ENCODE measurements around the gene STAC2. TPM values are rescaled to one million over a fixed set of nuclear protein-coding genes. Genes with fewer than 3 reads are reported as not detected.
A peak's percentile ranks its signal among the peaks of the same experiment; 100 is the strongest.

Gene STAC2
- total and polyA plus RNA-seq, 2 donors (not counting 1 experiment from before 2014, with no cell fraction given), result not detected

DNA sequence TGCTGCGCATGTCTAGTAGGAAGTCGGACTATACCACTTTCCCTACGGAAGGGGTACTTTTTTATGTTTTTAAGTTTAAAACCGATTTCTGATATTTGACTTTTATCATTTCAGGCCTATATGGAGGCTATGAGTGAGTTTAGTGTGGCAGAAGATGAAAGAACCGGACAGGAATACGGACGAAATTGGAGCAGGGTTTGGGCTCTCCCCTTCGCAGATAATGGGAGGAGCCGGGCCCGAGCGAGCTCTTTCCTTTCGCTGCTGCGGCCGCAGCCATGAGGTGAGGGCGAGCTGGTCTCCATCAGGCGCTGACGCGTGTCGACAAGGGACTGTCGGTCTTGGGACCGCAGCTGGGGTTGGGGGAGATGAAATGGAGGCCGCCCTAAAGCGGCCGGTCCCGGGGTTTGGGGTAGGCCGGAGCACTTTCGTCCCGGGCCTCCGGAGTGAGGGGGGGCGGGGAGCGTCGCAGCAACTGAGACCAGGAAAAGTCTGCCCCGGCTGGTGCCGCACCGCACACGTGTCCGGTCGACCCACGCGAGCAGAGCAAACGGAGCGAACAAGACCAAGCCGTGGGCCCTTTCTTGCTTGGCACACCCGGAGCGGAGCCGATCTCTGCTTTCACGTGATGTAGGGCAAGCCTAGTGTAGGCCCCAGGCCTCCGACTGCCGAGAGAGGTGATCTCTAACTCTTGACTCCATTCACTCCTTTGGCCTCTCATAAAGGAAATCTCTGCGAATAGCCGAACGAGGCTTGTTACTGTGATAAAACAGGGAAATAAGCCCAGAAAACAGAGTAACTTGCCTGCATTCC is 25.5 kb downstream of the STAC2 start, which contains the start of gene RPL19:
Gene RPL19, plus strand, starts transcription at position 214 of the 810 bp plus-strand sequence. Its CDS starts 62 bp downstream, at position 276.
- peaks cover 20% of the 10 kb centered on the region for H3K79me2 ChIP-seq (ENCODE audit: control insufficient read depth, insufficient read depth, low read length)
- peaks cover 37 to 61% of the 10 kb centered on the region in 2 donors for H3K4me1 ChIP-seq (ENCODE audit: control insufficient read depth in 2 of 2, insufficient read depth in 2 of 2, low read length in 2 of 2)

More for the DNA sequence above, 25.5 kb downstream of the STAC2 start, which contains the start of gene RPL19:
- no peaks in the 10 kb centered on the region for H3K27me3 ChIP-seq (replicated peaks in 1 of 4; ENCODE audit: control extremely low read depth in 1 of 4, control insufficient read depth in 3 of 4, insufficient read depth in 4 of 4, low read length in 3 of 4)
- H3K27ac ChIP-seq (ENCODE audit: low read length in 2 of 2), result peak within 1 kb of the TSS; percentile 89 to 99
- peak; percentile 95 for DNase-seq
- no peaks in the 10 kb centered on the region for H3K9me3 ChIP-seq (ENCODE audit: control extremely low read depth in 1 of 3, control insufficient read depth in 2 of 3, insufficient read depth in 1 of 3, low read length in 2 of 3)
- TF ChIP-seq, protein P1, sequence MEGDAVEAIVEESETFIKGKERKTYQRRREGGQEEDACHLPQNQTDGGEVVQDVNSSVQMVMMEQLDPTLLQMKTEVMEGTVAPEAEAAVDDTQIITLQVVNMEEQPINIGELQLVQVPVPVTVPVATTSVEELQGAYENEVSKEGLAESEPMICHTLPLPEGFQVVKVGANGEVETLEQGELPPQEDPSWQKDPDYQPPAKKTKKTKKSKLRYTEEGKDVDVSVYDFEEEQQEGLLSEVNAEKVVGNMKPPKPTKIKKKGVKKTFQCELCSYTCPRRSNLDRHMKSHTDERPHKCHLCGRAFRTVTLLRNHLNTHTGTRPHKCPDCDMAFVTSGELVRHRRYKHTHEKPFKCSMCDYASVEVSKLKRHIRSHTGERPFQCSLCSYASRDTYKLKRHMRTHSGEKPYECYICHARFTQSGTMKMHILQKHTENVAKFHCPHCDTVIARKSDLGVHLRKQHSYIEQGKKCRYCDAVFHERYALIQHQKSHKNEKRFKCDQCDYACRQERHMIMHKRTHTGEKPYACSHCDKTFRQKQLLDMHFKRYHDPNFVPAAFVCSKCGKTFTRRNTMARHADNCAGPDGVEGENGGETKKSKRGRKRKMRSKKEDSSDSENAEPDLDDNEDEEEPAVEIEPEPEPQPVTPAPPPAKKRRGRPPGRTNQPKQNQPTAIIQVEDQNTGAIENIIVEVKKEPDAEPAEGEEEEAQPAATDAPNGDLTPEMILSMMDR (IDR thresholded peaks at IDR 0.05), result no peak
- no peak for TF ChIP-seq EZH2 (IDR thresholded peaks at IDR 0.05; ENCODE audit: borderline replicate concordance, insufficient read depth, low read depth, low read length, poor library complexity, severe bottlenecking)
- H3K9me3 Mint-ChIP-seq (ENCODE audit: insufficient read depth), result no peaks in the 10 kb centered on the region
- ChIA-PET CTCF (interaction anchor here (1.0 to 18.9 kb wide), 8 partner anchors 9 to 217 kb away, joined by 3 to 707 read pairs (median 11); no protein-coding TSS in a partner anchor), POLR2A (interaction anchor here (0.6 to 1.9 kb wide), 16 partner anchors 9 to 530 kb away, joined by 3 to 19 read pairs (median 5); partner anchors contain the start of genes CDK12, LASP1, MIEN1 and RPL23)
- peak within 1 kb of the TSS; percentile 89 for H3K4me3 Mint-ChIP-seq
- peak within 1 kb of the TSS; percentile 74 for H2AFZ ChIP-seq (ENCODE audit: insufficient read depth, low read depth, low read length, poor library complexity, severe bottlenecking)
- H4K20me1 ChIP-seq (ENCODE audit: control insufficient read depth, insufficient read depth, low read length, poor library complexity, severe bottlenecking), result peaks cover 38% of the 10 kb centered on the region
- peak within 1 kb of the TSS; percentile 100 for H3K27ac Mint-ChIP-seq
- peak within 1 kb of the TSS; percentile 78 to 100 (median 95) for H3K4me3 ChIP-seq (ENCODE audit: control extremely low read depth in 1 of 5, extremely low read depth in 1 of 5, insufficient read depth in 1 of 5, low read depth in 2 of 5, low read length in 4 of 5)
- peak within 1 kb of the TSS; percentile 83 for H3K4me2 ChIP-seq (replicated peaks; ENCODE audit: low read depth, low read length, poor library complexity, severe bottlenecking)
- H3K36me3 ChIP-seq (replicated peaks in 1 of 2; ENCODE audit: control extremely low read depth in 1 of 2, control insufficient read depth in 1 of 2, extremely low read depth in 1 of 2, insufficient read depth in 2 of 2, low read length in 1 of 2), result peaks cover 4 to 41% of the 10 kb centered on the region in 2 experiments
- H3K4me1 Mint-ChIP-seq, result peaks cover 57% of the 10 kb centered on the region
- intact Hi-C loops (cut with micrococcal nuclease), result loop anchor here (1.0 to 10.0 kb wide), 2 partner anchors 9 to 205 kb away; partner anchors contain the start of gene FBXL20
- ATAC-seq (ENCODE audit: low read depth), result peak; percentile 82
- under 1% methylated on average over 40 of the region's 52 CpGs for WGBS (ENCODE audit: insufficient coverage)
- H3K27me3 Mint-ChIP-seq, result no peaks in the 10 kb centered on the region
- H3K9ac ChIP-seq (ENCODE audit: low read length), result peak within 1 kb of the TSS; percentile 91
